Measurements from ENCODE around the gene RREB1.

The RREB1 gene

DNA sequence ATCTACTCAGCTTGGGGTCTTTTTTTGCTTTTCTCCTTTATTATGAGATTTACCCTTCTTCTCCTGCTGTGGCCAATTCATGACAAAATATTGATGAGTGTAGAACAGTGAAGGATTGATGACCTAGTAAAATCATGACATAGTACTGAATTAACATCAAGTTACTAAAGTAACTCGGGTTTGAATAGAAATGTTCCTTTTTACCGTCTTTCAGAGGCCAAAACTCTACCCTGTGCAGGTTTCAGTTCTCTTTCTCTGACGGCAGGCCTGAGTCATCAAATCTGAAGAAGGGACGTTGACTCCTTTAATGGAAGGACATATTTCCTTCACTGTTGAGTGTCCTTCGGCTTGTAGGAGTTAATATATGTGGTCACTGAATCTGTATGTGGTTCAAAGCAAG lies 80.7 kb downstream of the RREB1 start:
- Histone ChIP-seq H3K4me3 (ENCODE audit: control insufficient read depth in 1 of 7, extremely low read depth in 1 of 7, insufficient read depth in 4 of 7, low read depth in 2 of 7, low read length in 6 of 7) (no peak overlapping the region), H3K27me3 (replicated peaks in 2 of 5; ENCODE audit: control insufficient read depth in 4 of 5, insufficient read depth in 5 of 5, low read length in 4 of 5) (no peaks in the 10 kb centered on the region), H3K4me1 (ENCODE audit: control extremely low read depth in 1 of 4, control insufficient read depth in 4 of 4, insufficient read depth in 4 of 4, low read length in 3 of 4) (peaks cover 0 to 8% (median 2%) of the 10 kb centered on the region in 4 experiments), H3K9me3 (ENCODE audit: control extremely low read depth in 1 of 5, control insufficient read depth in 4 of 5, insufficient read depth in 2 of 5, low read depth in 1 of 5, low read length in 4 of 5) (no peaks in the 10 kb centered on the region), H3K27ac (ENCODE audit: insufficient read depth in 1 of 2, low read depth in 1 of 2, low read length in 2 of 2, poor library complexity in 1 of 2, severe bottlenecking in 2 of 2) (no peak overlapping the region), H3K36me3 (ENCODE audit: control insufficient read depth in 4 of 4, insufficient read depth in 4 of 4, low read length in 3 of 4) (peaks cover 15 to 86% (median 49%) of the 10 kb centered on the region in 4 experiments)
- POLR2A ChIA-PET: no interaction called here
- 97% methylated on average over 5 of the region's 5 CpGs for WGBS (ENCODE audit: insufficient coverage)
- CTCF ChIA-PET: interaction anchor here (1.0 to 2.9 kb wide), 2 partner anchors 11 kb away, joined by 3 to 10 read pairs; no protein-coding TSS in a partner anchor
- no peak for DNase-seq

DNA sequence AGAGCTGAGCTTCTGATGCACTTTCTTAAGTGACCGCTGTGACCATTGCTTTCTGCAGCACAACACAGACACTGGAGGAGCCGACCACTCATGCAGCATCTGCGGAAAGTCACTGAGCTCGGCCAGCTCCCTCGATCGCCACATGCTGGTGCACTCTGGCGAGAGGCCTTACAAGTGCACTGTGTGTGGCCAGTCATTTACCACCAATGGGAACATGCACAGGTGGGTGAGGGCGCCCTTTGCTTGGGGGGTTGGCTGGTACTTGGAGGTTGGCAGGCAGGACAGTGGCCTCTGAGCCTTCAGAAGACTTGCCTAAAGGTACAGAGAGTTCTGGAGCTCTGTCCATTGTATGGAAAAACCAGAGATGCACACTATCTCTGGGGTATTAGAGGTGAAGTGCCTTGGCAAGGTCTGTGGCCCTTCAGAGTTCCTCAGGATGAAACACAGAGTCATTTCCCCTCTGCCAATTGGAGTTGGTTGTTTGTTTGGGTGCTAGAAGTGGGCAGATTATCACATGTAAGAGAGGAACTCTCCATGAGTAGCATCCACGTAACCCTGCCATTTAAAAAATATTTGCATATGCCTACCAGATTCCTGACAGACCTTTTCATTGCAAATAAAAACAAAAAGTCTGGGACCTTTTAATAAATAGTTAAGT lies 81.5 kb downstream of the RREB1 start:
- WGBS (ENCODE audit: insufficient coverage): 92% methylated on average over 7 of the region's 9 CpGs
- no peak overlapping the region for H3K27ac ChIP-seq (ENCODE audit: insufficient read depth in 1 of 2, low read depth in 1 of 2, low read length in 2 of 2, poor library complexity in 1 of 2, severe bottlenecking in 2 of 2)
- no peaks in the 10 kb centered on the region for H3K27me3 ChIP-seq (replicated peaks in 2 of 5; ENCODE audit: control insufficient read depth in 4 of 5, insufficient read depth in 5 of 5, low read length in 4 of 5)
- ChIA-PET POLR2A (no interaction called here), CTCF (interaction anchor here (1.0 to 2.9 kb wide), 2 partner anchors 10 to 12 kb away, joined by 3 to 10 read pairs; no protein-coding TSS in a partner anchor)
- H3K9me3 ChIP-seq (ENCODE audit: control extremely low read depth in 1 of 5, control insufficient read depth in 4 of 5, insufficient read depth in 2 of 5, low read depth in 1 of 5, low read length in 4 of 5): no peaks in the 10 kb centered on the region
- peaks cover 0 to 8% (median 2%) of the 10 kb centered on the region in 4 experiments for H3K4me1 ChIP-seq (ENCODE audit: control extremely low read depth in 1 of 4, control insufficient read depth in 4 of 4, insufficient read depth in 4 of 4, low read length in 3 of 4)
- H3K4me3 ChIP-seq (ENCODE audit: control insufficient read depth in 1 of 7, extremely low read depth in 1 of 7, insufficient read depth in 4 of 7, low read depth in 2 of 7, low read length in 6 of 7): no peak overlapping the region
- H3K36me3 ChIP-seq (ENCODE audit: control insufficient read depth in 4 of 4, insufficient read depth in 4 of 4, low read length in 3 of 4): peaks cover 16 to 87% (median 46%) of the 10 kb centered on the region in 4 experiments
- no peak for DNase-seq

DNA sequence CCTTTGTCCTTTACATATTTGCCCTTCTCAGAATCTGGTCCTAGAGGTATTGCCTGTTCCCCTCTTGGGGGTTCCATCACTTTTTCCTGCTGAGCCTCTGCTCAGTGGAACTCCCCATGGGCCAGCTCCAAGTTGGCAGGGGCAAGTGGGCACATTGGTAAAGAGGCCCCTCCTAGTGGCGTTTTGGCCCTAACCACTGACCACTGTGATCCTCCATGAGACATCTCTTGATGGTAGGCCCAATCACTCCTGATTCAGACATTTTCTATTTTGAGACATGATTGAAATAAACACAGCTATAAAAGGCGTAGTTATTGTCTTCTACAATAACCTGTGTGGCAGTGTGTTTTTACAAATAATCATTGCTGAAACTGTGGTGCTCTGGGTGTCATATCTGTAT lies 83.0 kb downstream of the RREB1 start:
- Histone ChIP-seq H3K9me3 (ENCODE audit: control extremely low read depth in 1 of 5, control insufficient read depth in 4 of 5, insufficient read depth in 2 of 5, low read depth in 1 of 5, low read length in 4 of 5) (no peaks in the 10 kb centered on the region), H3K27me3 (replicated peaks in 2 of 5; ENCODE audit: control insufficient read depth in 4 of 5, insufficient read depth in 5 of 5, low read length in 4 of 5) (no peaks in the 10 kb centered on the region), H3K4me3 (ENCODE audit: control insufficient read depth in 1 of 7, extremely low read depth in 1 of 7, insufficient read depth in 4 of 7, low read depth in 2 of 7, low read length in 6 of 7) (no peak overlapping the region), H3K27ac (ENCODE audit: insufficient read depth in 1 of 2, low read depth in 1 of 2, low read length in 2 of 2, poor library complexity in 1 of 2, severe bottlenecking in 2 of 2) (no peak overlapping the region), H3K36me3 (ENCODE audit: control insufficient read depth in 4 of 4, insufficient read depth in 4 of 4, low read length in 3 of 4) (peaks cover 16 to 87% (median 46%) of the 10 kb centered on the region in 4 experiments), H3K4me1 (ENCODE audit: control extremely low read depth in 1 of 4, control insufficient read depth in 4 of 4, insufficient read depth in 4 of 4, low read length in 3 of 4) (peaks cover 0 to 8% (median 5%) of the 10 kb centered on the region in 4 experiments)
- 100% methylated on average over 2 of the region's 2 CpGs for WGBS (ENCODE audit: insufficient coverage)
- DNase-seq: no peak
- ChIA-PET CTCF (interaction anchor here (0.7 to 2.9 kb wide), 2 partner anchors 9 to 478 kb away, joined by 3 to 10 read pairs; no protein-coding TSS in a partner anchor), POLR2A (no interaction called here)

DNA sequence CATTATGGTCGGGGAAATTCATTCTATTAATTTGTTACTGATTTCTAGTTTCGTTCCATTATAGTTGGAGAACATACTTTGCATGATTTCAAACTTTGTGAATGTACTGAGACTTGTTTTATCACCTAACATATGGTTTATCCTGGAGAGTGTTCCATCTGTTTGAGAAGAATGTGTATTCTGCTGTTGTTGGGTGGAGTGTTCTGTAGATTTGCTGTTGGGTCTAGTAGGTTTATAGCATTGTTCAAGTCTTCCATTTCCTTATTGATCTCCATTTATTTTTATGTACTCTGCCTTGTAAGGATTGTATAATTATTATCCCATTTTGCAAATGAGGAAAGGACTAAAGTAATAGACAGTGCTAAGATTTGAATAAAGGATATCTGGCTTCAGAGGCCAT lies 85.4 kb downstream of the RREB1 start:
- Histone ChIP-seq H3K27me3 (replicated peaks in 2 of 5; ENCODE audit: control insufficient read depth in 4 of 5, insufficient read depth in 5 of 5, low read length in 4 of 5) (no peaks in the 10 kb centered on the region), H3K9me3 (ENCODE audit: control extremely low read depth in 1 of 5, control insufficient read depth in 4 of 5, insufficient read depth in 2 of 5, low read depth in 1 of 5, low read length in 4 of 5) (no peaks in the 10 kb centered on the region), H3K4me1 (ENCODE audit: control extremely low read depth in 1 of 4, control insufficient read depth in 4 of 4, insufficient read depth in 4 of 4, low read length in 3 of 4) (peaks cover 0 to 9% (median 0%) of the 10 kb centered on the region in 4 experiments), H3K36me3 (ENCODE audit: control insufficient read depth in 4 of 4, insufficient read depth in 4 of 4, low read length in 3 of 4) (peaks cover 11 to 86% (median 46%) of the 10 kb centered on the region in 4 experiments), H3K27ac (ENCODE audit: insufficient read depth in 1 of 2, low read depth in 1 of 2, low read length in 2 of 2, poor library complexity in 1 of 2, severe bottlenecking in 2 of 2) (no peak overlapping the region), H3K4me3 (ENCODE audit: control insufficient read depth in 1 of 7, extremely low read depth in 1 of 7, insufficient read depth in 4 of 7, low read depth in 2 of 7, low read length in 6 of 7) (no peak overlapping the region)
- no CpG with 5 or more reads among the region's 2 CpGs for WGBS (ENCODE audit: insufficient coverage)
- ChIA-PET CTCF (no interaction called here), POLR2A (no interaction called here)
- DNase-seq: no peak

DNA sequence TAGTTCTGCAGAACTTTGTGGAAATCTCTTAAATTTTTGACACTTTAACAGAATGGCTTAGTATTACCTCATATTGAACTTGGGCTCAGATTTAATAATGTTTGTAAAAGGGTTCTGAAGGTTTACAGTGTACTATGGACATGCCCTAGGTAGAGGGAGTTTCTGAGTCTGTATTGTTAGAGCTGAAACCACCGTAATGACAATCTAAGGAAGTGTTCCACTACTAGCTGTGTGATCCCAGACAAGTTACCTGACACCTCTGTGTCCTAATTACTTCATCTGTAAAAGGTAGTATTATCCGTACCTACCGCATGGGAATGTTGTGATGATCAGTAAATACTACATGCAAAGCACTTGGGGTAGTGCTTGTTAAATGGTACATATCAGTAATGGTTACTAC lies 86.9 kb downstream of the RREB1 start:
- peaks cover 6 to 79% (median 33%) of the 10 kb centered on the region in 4 experiments for H3K36me3 ChIP-seq (ENCODE audit: control insufficient read depth in 4 of 4, insufficient read depth in 4 of 4, low read length in 3 of 4)
- ChIA-PET POLR2A (no interaction called here), CTCF (interaction anchor here (1.4 kb wide), 1 partner anchor 82 kb away, joined by 3 read pairs; no protein-coding TSS in a partner anchor)
- no peak overlapping the region for H3K27ac ChIP-seq (ENCODE audit: insufficient read depth in 1 of 2, low read depth in 1 of 2, low read length in 2 of 2, poor library complexity in 1 of 2, severe bottlenecking in 2 of 2)
- no peaks in the 10 kb centered on the region for H3K9me3 ChIP-seq (ENCODE audit: control extremely low read depth in 1 of 5, control insufficient read depth in 4 of 5, insufficient read depth in 2 of 5, low read depth in 1 of 5, low read length in 4 of 5)
- no peak overlapping the region for H3K4me3 ChIP-seq (ENCODE audit: control insufficient read depth in 1 of 7, extremely low read depth in 1 of 7, insufficient read depth in 4 of 7, low read depth in 2 of 7, low read length in 6 of 7)
- 100% methylated on average over 2 of the region's 3 CpGs for WGBS (ENCODE audit: insufficient coverage)
- no peaks in the 10 kb centered on the region for H3K27me3 ChIP-seq (replicated peaks in 2 of 5; ENCODE audit: control insufficient read depth in 4 of 5, insufficient read depth in 5 of 5, low read length in 4 of 5)
- peaks cover 0 to 18% (median 0%) of the 10 kb centered on the region in 4 experiments for H3K4me1 ChIP-seq (ENCODE audit: control extremely low read depth in 1 of 4, control insufficient read depth in 4 of 4, insufficient read depth in 4 of 4, low read length in 3 of 4)
- DNase-seq: no peak

DNA sequence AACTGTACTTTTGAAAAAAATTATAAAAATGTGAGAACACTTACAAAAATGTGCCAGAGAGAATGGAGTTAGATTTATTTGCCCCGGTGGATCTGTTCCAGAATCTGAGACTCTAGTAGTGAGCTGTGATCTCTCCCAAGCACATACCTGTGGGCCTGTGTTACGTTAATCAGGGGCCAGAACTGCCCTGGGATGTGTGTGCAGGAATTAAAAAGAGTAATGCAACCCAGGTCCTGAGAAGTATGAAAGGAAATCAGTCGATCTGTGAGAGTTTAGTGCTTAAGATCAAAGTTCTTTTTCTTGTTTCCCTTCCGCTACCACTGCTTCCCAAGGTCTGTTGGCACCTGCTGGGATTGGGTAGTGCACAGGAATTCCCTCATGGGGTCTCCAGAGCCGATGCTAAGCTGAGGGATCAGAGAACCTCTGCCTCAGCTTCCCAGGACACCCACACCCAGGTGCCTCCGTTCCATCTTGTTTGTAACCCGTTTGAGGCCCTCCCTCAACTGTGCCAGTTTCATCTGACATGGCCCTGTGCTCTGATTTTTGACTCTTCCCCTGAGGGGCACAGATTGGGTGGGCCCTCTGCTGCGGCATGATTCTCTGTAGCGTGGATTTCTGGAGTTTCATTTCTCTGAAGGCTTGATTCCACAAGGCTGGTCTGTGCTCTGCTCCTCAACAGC lies 87.7 kb downstream of the RREB1 start:
- CTCF ChIA-PET: interaction anchor here (1.4 kb wide), 1 partner anchor 81 kb away, joined by 3 read pairs; no protein-coding TSS in a partner anchor
- WGBS (ENCODE audit: insufficient coverage): 93% methylated on average over 7 of the region's 9 CpGs
- H3K36me3 ChIP-seq (ENCODE audit: control insufficient read depth in 4 of 4, insufficient read depth in 4 of 4, low read length in 3 of 4): peaks cover 6 to 71% (median 29%) of the 10 kb centered on the region in 4 experiments
- no peak for DNase-seq
- POLR2A ChIA-PET: interaction anchor here (0.6 kb wide), 1 partner anchor 45 kb away, joined by 4 read pairs; no protein-coding TSS in a partner anchor
- H3K9me3 ChIP-seq (ENCODE audit: control extremely low read depth in 1 of 5, control insufficient read depth in 4 of 5, insufficient read depth in 2 of 5, low read depth in 1 of 5, low read length in 4 of 5): no peaks in the 10 kb centered on the region
- H3K4me1 ChIP-seq (ENCODE audit: control extremely low read depth in 1 of 4, control insufficient read depth in 4 of 4, insufficient read depth in 4 of 4, low read length in 3 of 4): peaks cover 0 to 25% (median 0%) of the 10 kb centered on the region in 4 experiments
- peak overlapping the region in 1 of 2 experiments; percentile 45 for H3K27ac ChIP-seq (ENCODE audit: insufficient read depth in 1 of 2, low read depth in 1 of 2, low read length in 2 of 2, poor library complexity in 1 of 2, severe bottlenecking in 2 of 2)
- H3K27me3 ChIP-seq (replicated peaks in 2 of 5; ENCODE audit: control insufficient read depth in 4 of 5, insufficient read depth in 5 of 5, low read length in 4 of 5): no peaks in the 10 kb centered on the region
- H3K4me3 ChIP-seq (ENCODE audit: control insufficient read depth in 1 of 7, extremely low read depth in 1 of 7, insufficient read depth in 4 of 7, low read depth in 2 of 7, low read length in 6 of 7): no peak overlapping the region

All from common myeloid progenitor, CD34-positive (primary cell).